IMR-90 (cell line): Measurements from ENCODE around the gene RYR2.

Experiments used
- BHLHE40 ChIP-seq: fragments of 150-350 bp; IDR thresholded peaks from 2 replicates; pipeline ENCODE4 v1.6.1; 2016; ENCODE audit warnings: mild to moderate bottlenecking, low read depth, low read length
- CHD1 ChIP-seq: IDR thresholded peaks from 2 replicates; pipeline ENCODE4 v1.6.1; 2012; ENCODE audit warnings: low read depth, low read length, improper control_type of control experiment
- CTCF ChIP-seq: conservative IDR thresholded peaks from 2 replicates; pipeline ENCODE4 v1.5.1; 2012; ENCODE audit warnings: mild to moderate bottlenecking, low read depth, low read length, improper control_type of control experiment
- FOS ChIP-seq: fragments of 150-350 bp; IDR thresholded peaks from 2 replicates; pipeline ENCODE4 v1.6.1; 2016; ENCODE audit warnings: low read depth, low read length
- POLR2A ChIP-seq: IDR thresholded peaks from 2 replicates; pipeline ENCODE4 v1.6.1; 2012; ENCODE audit warnings: mild to moderate bottlenecking, low read depth, low read length
- RAD21 ChIP-seq: IDR thresholded peaks from 2 replicates; pipeline ENCODE4 v1.6.1; 2012; ENCODE audit warnings: low read length, improper control_type of control experiment
- RCOR1 ChIP-seq: IDR thresholded peaks from 2 replicates; pipeline ENCODE4 v1.6.1; 2012; ENCODE audit warnings: mild to moderate bottlenecking, low read length, improper control_type of control experiment; ENCODE audit not compliant: insufficient replicate concordance
- RFX5 ChIP-seq: IDR thresholded peaks from 2 replicates; pipeline ENCODE4 v1.8.0; 2012; ENCODE audit warnings: low read depth, mild to moderate bottlenecking, low read length, moderate library complexity
- USF2 ChIP-seq: fragments of 150-350 bp; IDR thresholded peaks from 2 replicates; pipeline ENCODE4 v1.6.1; 2017; ENCODE audit warnings: mild to moderate bottlenecking, antibody characterized with exemption, low read length, low read depth

- TF ChIP-seq CTCF (no peak), POLR2A (no peak), USF2 (no peak), FOS (no peak), RFX5 (no peak), CHD1 (no peak), RAD21 (no peak), BHLHE40 (no peak), RCOR1 (no peak)
These were observed 28.4 kb upstream of the RYR2 start for GRCh38 chr1:237013608-237014007.
